Keratinocyte (primary cell): Measurements from ENCODE around the gene PCGF3.

Experiments
- CTCF ChIP-seq, 3 experiments: IDR thresholded peaks in 1 of 3; conservative IDR thresholded peaks in 1 of 3; optimal IDR thresholded peaks in 1 of 3; 2 replicates in 2 of 3; 3 replicates in 1 of 3; pipeline versions ENCODE3 to v1.5.1; 2011; ENCODE audit warnings: low read length in 3 of 3, mild to moderate bottlenecking in 3 of 3, moderate library complexity in 2 of 3, control low read depth in 1 of 3, inconsistent platforms in 1 of 3; ENCODE audit not compliant: insufficient read depth in 2 of 3; ENCODE audit errors: extremely low read depth in 1 of 3
- EZH2 ChIP-seq: IDR thresholded peaks from one replicate; pipeline ENCODE4 v1.6.1; 2012; ENCODE audit warnings: inconsistent platforms, mild to moderate bottlenecking, low read length, moderate library complexity

- TF ChIP-seq CTCF (optimal IDR thresholded peaks at IDR 0.05 in 1 of 3, IDR thresholded peaks at IDR 0.05 in 1 of 3, conservative IDR thresholded peaks at IDR 0.05 in 1 of 3; ENCODE audit: extremely low read depth in 1 of 3, insufficient read depth in 2 of 3, low read length in 3 of 3), result no peak
- no peak for TF ChIP-seq EZH2
Observed at GRCh38 chr4:788006-788635, 82.5 kb downstream of the PCGF3 start.
